GM12878 (cell line): Measurements from ENCODE around the gene NAA38.

Experiments used
- CHD4 ChIP-seq: fragments of 200-600 bp; sonication (generic); IDR thresholded peaks from 2 replicates; pipeline ENCODE4 v1.6.1; 2016; ENCODE audit warnings: mild to moderate bottlenecking
- CTCF ChIP-seq, 3 experiments: IDR thresholded peaks in 2 of 3; conservative IDR thresholded peaks in 1 of 3; 2 replicates each; pipeline ENCODE4 v1.5.1; 2011; ENCODE audit warnings: low read depth in 3 of 3, low read length in 3 of 3, mild to moderate bottlenecking in 3 of 3, control low read depth in 2 of 3, moderate library complexity in 2 of 3, inconsistent platforms in 1 of 3, mixed read lengths in 1 of 3; ENCODE audit not compliant: control insufficient read depth in 2 of 3, insufficient read depth in 1 of 3; ENCODE audit errors: extremely low read depth in 1 of 3
- MYC ChIP-seq: IDR thresholded peaks from 2 replicates; pipeline ENCODE4 v1.6.1; 2011; ENCODE audit warnings: mild to moderate bottlenecking, low read length, moderate library complexity, inconsistent platforms; ENCODE audit not compliant: insufficient read depth, insufficient replicate concordance, insufficient read length, severe bottlenecking
- ZNF384 ChIP-seq: IDR thresholded peaks from 2 replicates; pipeline ENCODE4 v1.6.1; 2012; ENCODE audit warnings: low read depth, mild to moderate bottlenecking, low read length, improper control_type of control experiment, borderline replicate concordance

- TF ChIP-seq CTCF (IDR thresholded peaks at IDR 0.05 in 2 of 3, conservative IDR thresholded peaks at IDR 0.05 in 1 of 3; ENCODE audit: control insufficient read depth in 2 of 3, extremely low read depth in 1 of 3, insufficient read depth in 1 of 3, low read depth in 3 of 3, low read length in 3 of 3): no peak
- no peak for TF ChIP-seq CHD4
- no peak for TF ChIP-seq ZNF384
- TF ChIP-seq MYC: no peak
These were observed 39.8 kb downstream of the NAA38 start for GRCh38 chr17:7817643-7817964.
